Embryonic facial prominence (tissue), 1 donor: ENCODE data around the gene CALHM5.

Experiments used
- DNase-seq: peaks from one replicate; pipeline ENCODE4 v3.0.0-alpha.2; 2016; ENCODE audit errors: extremely low spot score

CALHM5 gene

DNA sequence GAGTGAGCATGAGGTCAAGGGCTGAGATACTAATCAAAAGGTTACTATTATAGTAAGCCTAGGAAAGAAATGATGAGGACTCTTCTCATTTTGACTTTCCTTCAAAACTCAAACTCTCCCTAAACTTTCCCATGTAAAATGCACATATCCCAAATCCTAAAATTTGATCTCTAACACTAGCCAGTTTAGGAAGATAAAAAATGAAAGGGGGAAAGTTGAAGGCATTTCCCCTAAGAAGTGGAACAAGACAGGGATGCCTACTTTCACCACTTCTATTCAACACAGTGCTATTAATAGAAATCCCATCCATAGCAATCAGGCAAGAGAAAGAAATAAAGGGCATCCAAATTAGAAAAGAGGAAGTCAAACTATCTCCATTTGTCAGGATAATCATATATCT lies 2.9 kb upstream of the CALHM5 start:
- no peak for DNase-seq

GRCh38 chr6:116512111-116512559 lies 696 bp downstream of the CALHM5 start:
- DNase-seq, result no peak

- DNase-seq, result peak; percentile 5
Observed at GRCh38 chr6:116512734-116513133, 1.3 kb downstream of the CALHM5 start.

GRCh38 chr6:116513224-116513875 lies 1.9 kb downstream of the CALHM5 start:
- no peak for DNase-seq

- DNase-seq, result no peak
Observed at GRCh38 chr6:116514111-116514510, 2.7 kb downstream of the CALHM5 start.

GRCh38 chr6:116515141-116515540 lies 3.7 kb downstream of the CALHM5 start:
- no peak for DNase-seq

DNA sequence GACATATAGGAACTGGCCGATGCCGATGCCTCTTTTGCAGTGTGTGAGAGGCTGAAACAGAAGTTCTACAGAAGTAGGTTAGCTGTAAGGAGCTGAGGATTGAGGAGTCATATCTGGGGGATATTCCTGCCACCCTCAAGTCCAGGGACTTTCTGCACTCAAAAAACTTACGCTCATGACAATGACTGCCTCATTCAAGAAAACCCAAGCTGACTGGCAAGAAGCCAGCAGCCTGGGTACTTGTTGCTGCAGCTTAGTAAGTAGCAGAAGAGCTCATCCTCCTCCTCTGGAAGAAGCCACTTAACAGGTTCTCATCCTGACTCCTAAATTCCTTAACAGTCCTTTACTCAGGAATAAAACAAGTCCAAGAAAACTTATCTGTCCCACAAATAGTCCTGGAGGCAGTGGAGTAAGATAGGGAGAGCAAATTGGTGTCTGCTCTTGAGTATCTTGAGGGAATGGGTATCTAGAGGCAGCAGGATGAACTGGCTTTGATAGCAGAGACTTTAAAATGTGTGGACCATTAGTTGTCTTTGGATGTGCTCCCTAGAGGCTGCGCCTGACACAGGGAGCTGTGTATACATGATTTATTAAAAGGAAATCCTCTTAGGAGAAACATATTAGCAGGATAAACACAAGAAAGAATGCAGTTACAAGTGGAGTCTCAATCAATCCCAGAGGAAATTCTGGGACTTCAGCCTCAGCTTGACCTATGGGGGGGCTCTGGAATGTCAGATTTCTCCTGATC lies 7.4 kb downstream of the CALHM5 start:
- DNase-seq, result no peak

GRCh38 chr6:116522896-116523295 lies 11.5 kb downstream of the CALHM5 start:
- no peak for DNase-seq

GRCh38 chr6:116524236-116524635 lies 12.8 kb downstream of the CALHM5 start:
- DNase-seq, result no peak

- no peak for DNase-seq
Observed at GRCh38 chr6:116528133-116528532, 16.7 kb downstream of the CALHM5 start.

DNA sequence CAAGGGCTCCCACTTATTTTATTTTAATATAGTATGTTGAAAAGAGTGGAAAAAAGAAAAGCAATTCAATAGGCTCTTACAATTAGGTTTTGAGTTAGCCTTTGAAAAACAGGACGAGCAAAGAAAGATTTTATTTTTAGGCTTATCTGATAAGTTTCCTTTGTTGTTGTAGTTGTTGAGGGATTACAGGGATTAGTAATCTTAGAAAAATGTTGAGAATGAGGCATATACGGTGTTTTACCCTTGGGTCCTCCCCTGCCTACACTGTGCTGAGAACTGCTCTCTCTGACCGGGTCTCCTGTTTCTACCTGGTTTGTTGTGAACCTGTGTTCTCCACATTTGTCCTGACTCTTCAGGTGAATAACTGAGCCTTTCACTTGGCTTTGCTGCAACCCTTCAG lies 17.3 kb downstream of the CALHM5 start:
- DNase-seq, result no peak

GRCh38 chr6:116529466-116530290 lies 18.2 kb downstream of the CALHM5 start:
- DNase-seq, result no peak

GRCh38 chr6:116530436-116530835 lies 19.0 kb downstream of the CALHM5 start:
- DNase-seq, result no peak

DNA sequence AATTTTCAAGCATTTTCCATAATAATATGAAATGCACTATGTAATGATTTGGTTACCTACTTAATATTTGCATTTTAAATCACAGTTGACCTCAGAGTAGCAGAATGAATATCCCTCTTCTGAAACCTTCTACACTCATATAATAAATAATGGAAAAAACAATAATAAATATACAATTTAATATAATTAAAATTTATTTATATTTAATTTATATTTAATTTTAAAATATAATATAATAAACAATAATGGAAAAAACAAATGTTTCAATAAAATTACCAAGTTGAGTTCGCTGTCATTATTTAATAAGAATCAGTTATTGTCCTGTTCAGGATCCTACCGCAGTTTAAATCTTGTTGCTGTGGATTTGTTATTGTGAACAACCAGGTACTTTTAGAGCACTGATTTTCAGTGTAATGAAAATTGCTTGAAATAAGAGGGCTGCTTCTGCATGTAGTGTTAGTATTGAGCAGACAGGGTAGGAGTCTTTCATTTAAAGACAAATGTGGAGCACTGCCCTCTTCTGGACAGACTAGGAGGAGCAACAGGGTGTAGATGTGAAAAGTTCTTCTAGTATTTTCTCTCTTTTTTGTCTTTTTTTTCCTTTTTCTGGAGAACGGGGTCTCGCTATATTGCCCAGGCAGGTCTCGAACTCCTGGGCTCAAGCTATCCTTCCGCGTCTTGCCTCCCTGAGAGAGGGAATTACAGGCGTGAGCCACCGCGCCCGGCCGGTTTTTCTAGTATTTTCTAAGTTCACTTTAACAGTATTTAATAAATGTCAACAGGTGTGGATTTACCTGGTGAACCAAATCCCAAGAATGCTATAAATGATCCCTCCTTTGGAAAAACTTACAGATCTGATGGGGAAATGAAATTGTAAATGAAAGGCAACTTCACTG lies 20.5 kb downstream of the CALHM5 start:
- peak; percentile 38 for DNase-seq

- no peak for DNase-seq
Observed at GRCh38 chr6:116533233-116533957, 22.0 kb downstream of the CALHM5 start.

DNA sequence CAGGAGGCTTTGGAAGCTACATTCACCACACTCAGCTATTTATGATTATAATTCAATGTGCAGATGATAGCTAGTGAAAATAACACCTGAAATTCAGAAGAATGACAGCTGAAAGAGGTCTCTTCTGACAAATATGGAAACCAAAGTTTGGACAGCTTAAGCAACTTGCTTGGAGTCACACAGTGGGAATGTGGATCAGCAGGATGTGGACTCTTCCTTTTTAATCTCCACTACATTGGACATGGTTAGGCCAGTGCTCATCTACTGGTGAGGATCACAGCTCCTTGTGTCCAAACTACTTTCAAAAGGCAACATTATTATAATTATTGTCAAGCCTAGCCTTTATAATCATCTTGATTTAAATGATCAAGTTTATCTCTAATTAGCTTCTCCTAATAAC lies 23.7 kb downstream of the CALHM5 start:
- DNase-seq, result no peak

GRCh38 chr6:116536216-116536621 lies 24.8 kb downstream of the CALHM5 start:
- DNase-seq, result peak; percentile 56

DNA sequence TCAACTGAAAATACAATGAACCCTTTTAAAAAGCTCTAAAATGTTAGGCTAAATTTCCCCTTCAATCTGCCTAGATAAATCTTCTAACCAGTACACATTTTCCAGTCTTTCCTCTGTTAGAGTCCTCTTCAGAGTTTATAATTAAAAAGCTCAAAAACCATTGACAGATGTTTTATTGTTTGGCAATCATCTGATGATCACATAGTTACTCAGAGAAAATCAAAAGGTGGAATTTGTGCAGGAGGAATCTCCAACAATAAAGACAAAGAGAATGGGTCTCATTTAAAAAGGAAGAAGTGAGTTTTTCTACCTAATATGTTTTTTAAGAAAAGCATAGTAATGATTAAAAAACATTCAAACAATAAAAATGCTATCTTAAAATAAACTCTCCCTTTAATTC lies 31.0 kb downstream of the CALHM5 start:
- DNase-seq, result no peak

- no peak for DNase-seq
Observed at GRCh38 chr6:116543149-116543548, 31.7 kb downstream of the CALHM5 start.

- no peak for DNase-seq
Observed at GRCh38 chr6:116545651-116546050, 34.2 kb downstream of the CALHM5 start, which contains the start of gene TRAPPC3L. TRAPPC3L (minus strand) TSS chr6:116545684; CDS start chr6:116545514, 170 bp downstream.

DNA sequence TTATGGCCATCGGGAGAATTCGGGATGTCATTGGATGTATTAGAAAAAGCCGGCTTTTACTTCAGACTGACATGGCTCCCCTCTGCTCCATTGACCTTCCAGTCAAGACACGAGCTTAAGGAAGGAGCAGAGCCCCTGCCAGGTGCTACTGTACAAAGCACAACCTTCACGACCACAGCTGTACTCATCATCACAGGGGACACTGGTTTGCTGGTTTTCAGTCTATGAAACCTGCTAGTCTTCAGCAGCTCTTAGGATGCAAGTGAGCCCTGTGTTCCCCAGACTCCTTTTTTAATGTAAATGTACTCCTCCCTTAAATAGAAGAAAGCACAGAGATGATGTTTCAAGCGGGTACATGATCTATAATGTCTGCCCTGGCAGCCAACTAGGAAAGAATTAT lies 35.9 kb downstream of the CALHM5 start:
- DNase-seq, result no peak
